ENCODE data around the gene ACSM6.

GRCh38 chr10:95243318-95243617 lies 49.2 kb downstream of the ACSM6 start:
- TF ChIP-seq CTCF (IDR thresholded peaks at IDR 0.05) (no peak), POLR2A (IDR thresholded peaks at IDR 0.05) (no peak)

Data from body of pancreas (tissue), 4 donors.